Endothelial cell of umbilical vein (primary cell): ENCODE data around the gene EIF4E3. TPM values are rescaled to one million over a fixed set of nuclear protein-coding genes. Genes with fewer than 3 reads are reported as not detected.

ENCODE experiments used
- BruUV-seq: library from RNA; stranded (reverse); fragments of 400-500 nt; replicated peaks from 2 replicates; lab custom pipeline; 2021; lab: Mats Ljungman, UMichigan
- CTCF ChIA-PET: fragments of 300-600, 350-600 bp; sonication (Branson Sonifier 250); formaldehyde crosslinking; loops from one replicate; lab custom pipeline; 2021; ENCODE audit warnings: antibody characterized with exemption, inconsistent platforms; lab: Charles Lee
- POLR2A ChIA-PET: fragments of 300-600, 350-600 bp; sonication (Branson Sonifier 250); formaldehyde crosslinking; loops from one replicate; lab custom pipeline; 2021; ENCODE audit warnings: antibody characterized with exemption, inconsistent platforms; lab: Charles Lee
- DNase-seq: peaks from one replicate; pipeline ENCODE4 v3.0.0-alpha.2; 2011; ENCODE audit warnings: low read depth, low spot score
- FAIRE-seq: peaks from 2 replicates; lab custom pipeline; 2011; peaks lifted over from hg19 to GRCh38; lab: Jason Lieb, UNC
- H2AFZ ChIP-seq: 2 replicates; pipeline ENCODE4 v1.6.0; 2012; ENCODE audit warnings: low read depth, low read length, control low read depth, inconsistent platforms
- H3K27ac ChIP-seq: 2 replicates; pipeline ENCODE4 v1.5.1; 2011; ENCODE audit warnings: low read depth, mild to moderate bottlenecking, control low read depth, low read length, moderate library complexity; ENCODE audit not compliant: insufficient read depth
- H3K27me3 ChIP-seq, 2 experiments: 2 replicates each; pipeline versions ENCODE4 v1.6.0 to v1.6.1; 2011; ENCODE audit warnings: low read length in 2 of 2, mixed read lengths in 1 of 2; ENCODE audit not compliant: control insufficient read depth in 2 of 2, insufficient read depth in 2 of 2
- H3K36me3 ChIP-seq, 2 experiments: 2 replicates in 1 of 2; 3 replicates in 1 of 2; pipeline ENCODE4 v1.5.1; 2011; ENCODE audit warnings: low read length in 2 of 2, mild to moderate bottlenecking in 1 of 2, moderate library complexity in 1 of 2; ENCODE audit not compliant: control insufficient read depth in 2 of 2, insufficient read depth in 2 of 2; ENCODE audit errors: extremely low read depth in 1 of 2
- H3K4me1 ChIP-seq: 3 replicates; pipeline ENCODE4 v1.5.1; 2011; ENCODE audit warnings: mild to moderate bottlenecking, low read length; ENCODE audit not compliant: control insufficient read depth, insufficient read depth; ENCODE audit errors: extremely low read depth
- H3K4me2 ChIP-seq: 2 replicates; pipeline ENCODE4 v1.6.1; 2011; ENCODE audit warnings: low read length, control low read depth, mixed read lengths; ENCODE audit not compliant: insufficient read depth
- H3K4me3 ChIP-seq, 3 experiments: fragments of 200-600 bp in 1 of 3; sonication (generic), shearing (Covaris generic) in 1 of 3; replicated peaks in 1 of 3; 2 replicates each; pipeline ENCODE4 v1.5.1; 2011 to 2016; ENCODE audit warnings: control low read depth in 3 of 3, low read length in 3 of 3, mild to moderate bottlenecking in 2 of 3, inconsistent platforms in 1 of 3, low read depth in 1 of 3, moderate library complexity in 1 of 3; ENCODE audit not compliant: insufficient read depth in 1 of 3
- H3K79me2 ChIP-seq: 2 replicates; pipeline ENCODE4 v1.6.0; 2012; ENCODE audit warnings: low read length, inconsistent platforms; ENCODE audit not compliant: control insufficient read depth, insufficient read depth
- H3K9ac ChIP-seq: replicated peaks from 2 replicates; pipeline ENCODE3; 2011; ENCODE audit warnings: low read length, control low read depth; ENCODE audit not compliant: insufficient read depth; ENCODE audit errors: extremely low read depth
- H3K9me1 ChIP-seq: replicated peaks from 3 replicates; pipeline ENCODE4 v1.6.0; 2011; ENCODE audit warnings: mild to moderate bottlenecking, low read length; ENCODE audit not compliant: control insufficient read depth, insufficient read depth; ENCODE audit errors: extremely low read depth
- H3K9me3 ChIP-seq: replicated peaks from 2 replicates; pipeline ENCODE4 v1.5.1; 2012; ENCODE audit warnings: low read length, inconsistent platforms; ENCODE audit not compliant: control insufficient read depth, insufficient read depth
- H4K20me1 ChIP-seq: replicated peaks from 2 replicates; pipeline ENCODE3; 2011; ENCODE audit warnings: mild to moderate bottlenecking, low read length; ENCODE audit not compliant: control insufficient read depth, insufficient read depth; ENCODE audit errors: extremely low read depth
- EZH2 ChIP-seq: IDR thresholded peaks from 2 replicates; pipeline ENCODE4 v1.6.1; 2012; ENCODE audit warnings: borderline replicate concordance, low read depth, mild to moderate bottlenecking, moderate library complexity, low read length, inconsistent platforms; ENCODE audit not compliant: severe bottlenecking
- FOS ChIP-seq: IDR thresholded peaks from 2 replicates; pipeline ENCODE4 v1.6.1; 2011; ENCODE audit warnings: mild to moderate bottlenecking, low read length, moderate library complexity, borderline replicate concordance; ENCODE audit not compliant: insufficient read depth
- GATA2 ChIP-seq: IDR thresholded peaks from 2 replicates; pipeline ENCODE4 v1.7.0; 2011; ENCODE audit warnings: low read depth, mild to moderate bottlenecking, moderate library complexity, mixed read lengths, low read length; ENCODE audit not compliant: insufficient read length, insufficient read depth
- JUN ChIP-seq: IDR thresholded peaks from 2 replicates; pipeline ENCODE4 v1.6.1; 2011; ENCODE audit warnings: borderline replicate concordance, low read depth; ENCODE audit not compliant: insufficient read length, insufficient read depth
- MYC ChIP-seq: IDR thresholded peaks from one replicate; pipeline ENCODE4 v1.6.1; 2011; ENCODE audit warnings: mild to moderate bottlenecking, low read depth, low read length
- POLR2A ChIP-seq: IDR thresholded peaks from 2 replicates; pipeline ENCODE4 v1.6.1; 2012; ENCODE audit warnings: low read depth, mild to moderate bottlenecking, control low read depth, low read length
- POLR2AphosphoS5 ChIP-seq: IDR thresholded peaks from 2 replicates; pipeline ENCODE4 v1.6.1; 2012; ENCODE audit warnings: low read depth, mild to moderate bottlenecking, control low read depth, low read length, moderate library complexity; ENCODE audit not compliant: insufficient read depth
- dilution Hi-C: fragments of 300-500 bp; cut with MboI; formaldehyde crosslinking; loops from one replicate; pipeline ENCODE4 v1.15.0; 2019; ENCODE audit warnings: low sequenced_read_pairs; ENCODE audit not compliant: extremely low pct_ligation_motif_present
- intact Hi-C: fragments of 100-400 bp; cut with micrococcal nuclease; formaldehyde crosslinking; loops from one replicate; pipeline ENCODE4 v1.10.0; 2022
- polyA plus RNA-seq, 4 experiments: library from polyadenylated mRNA; depleted of rRNA in 3 of 4; stranded (reverse) in 3 of 4; unstranded in 1 of 4; fragments of >200 nt; gene quantifications; 2 replicates each; pipeline versions ENCODE4 v1.2.1 to v1.2.3, GENCODE V29; 2011 to 2012; ENCODE audit warnings: missing spikeins in 1 of 4
- total RNA-seq: library from RNA; stranded (reverse); gene quantifications from 2 replicates; pipeline ENCODE4 v1.2.3, GENCODE V29; 2021
- TF ChIP-seq, protein P1 (sequence below): IDR thresholded peaks from 2 replicates; pipeline ENCODE4 v1.6.1; 2011; ENCODE audit not compliant: insufficient read depth, insufficient read length
- TF ChIP-seq, protein P2 (sequence below), 2 donors: IDR thresholded peaks; 1 replicate in 1 of 2; 2 replicates in 1 of 2; pipeline ENCODE4 v1.5.1; 2011; ENCODE audit warnings: low read length in 2 of 2, mild to moderate bottlenecking in 2 of 2, moderate library complexity in 2 of 2, control low read depth in 1 of 2, inconsistent platforms in 1 of 2, low read depth in 1 of 2; ENCODE audit not compliant: insufficient read depth in 1 of 2; ENCODE audit errors: extremely low read depth in 1 of 2

Gene EIF4E3
- total and polyA plus RNA-seq, 2 donors (not counting 3 experiments of a cell fraction or from before 2014, with no cell fraction given), result 1.3 to 4.9 TPM

DNA sequence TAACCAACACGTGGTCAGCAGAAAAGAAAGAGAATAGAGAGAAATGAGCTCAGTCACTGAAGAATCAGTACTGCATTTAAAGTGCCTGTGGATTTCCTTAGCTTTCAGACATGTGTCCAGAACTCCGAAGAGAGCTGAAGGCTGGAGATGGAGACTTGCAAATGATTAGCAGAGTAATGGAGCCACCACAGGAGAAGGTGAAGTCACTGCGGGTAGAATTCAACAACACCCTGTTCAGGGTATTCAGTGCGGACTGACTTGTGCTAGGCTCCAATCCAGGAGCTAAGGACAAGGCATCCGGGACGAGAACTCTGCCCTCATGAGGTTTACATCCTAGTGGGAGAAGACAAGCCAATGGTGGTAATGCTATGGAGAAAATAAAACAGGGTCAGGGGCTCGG lies 4.2 kb downstream of the EIF4E3 start:
- TF ChIP-seq GATA2 (no peak), FOS (no peak), POLR2AphosphoS5 (no peak), MYC (no peak), POLR2A (no peak), JUN (no peak)
- TF ChIP-seq, protein P1, sequence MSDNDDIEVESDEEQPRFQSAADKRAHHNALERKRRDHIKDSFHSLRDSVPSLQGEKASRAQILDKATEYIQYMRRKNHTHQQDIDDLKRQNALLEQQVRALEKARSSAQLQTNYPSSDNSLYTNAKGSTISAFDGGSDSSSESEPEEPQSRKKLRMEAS, result no peak
- no peak overlapping the region for H3K9ac ChIP-seq
- H3K27ac ChIP-seq, result no peak overlapping the region
- H3K4me1 ChIP-seq, result peaks cover 5% of the 10 kb centered on the region
- no peaks in the 10 kb centered on the region for H4K20me1 ChIP-seq
- intact Hi-C loops, result loop anchor here (10.0 kb wide), 1 partner anchor 724 kb away; the partner anchor contains the start of gene RYBP
- dilution Hi-C loops, result no loop called here
- peaks cover 13 to 18% of the 10 kb centered on the region in 2 experiments for H3K27me3 ChIP-seq
- H3K4me3 ChIP-seq, result no peak overlapping the region
- no TSS peak for BruUV-seq
- no peak overlapping the region for H2AFZ ChIP-seq
- POLR2A ChIA-PET, result no interaction called here
- no peak overlapping the region for H3K4me2 ChIP-seq
- no peaks in the 10 kb centered on the region for H3K9me1 ChIP-seq
- H3K79me2 ChIP-seq, result no peaks in the 10 kb centered on the region
- CTCF ChIA-PET, result interaction anchor here (2.0 kb wide), 1 partner anchor 10 kb away, joined by 5 read pairs; no protein-coding TSS in a partner anchor
- H3K36me3 ChIP-seq, result no peaks in the 10 kb centered on the region
- FAIRE-seq (no peak), DNase-seq (no peak)
- H3K9me3 ChIP-seq, result no peaks in the 10 kb centered on the region

DNA sequence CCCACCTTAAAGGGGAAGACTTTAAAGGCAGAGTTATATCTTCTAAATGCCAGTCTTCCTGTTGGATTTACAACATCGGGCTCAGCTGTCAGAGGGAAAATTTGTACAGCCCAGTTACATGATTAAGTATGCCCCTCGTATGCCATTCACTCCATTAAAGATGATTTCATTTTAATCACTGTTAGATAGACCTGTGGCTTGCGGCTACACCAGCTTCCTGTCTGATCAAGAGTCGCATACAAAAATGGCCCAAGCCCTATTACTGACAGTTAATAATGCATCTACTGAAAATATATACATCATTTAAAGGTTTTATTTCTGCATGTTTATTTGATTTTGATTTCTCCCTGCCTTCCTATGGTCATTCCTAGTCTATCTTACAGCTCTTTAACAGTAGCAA lies 7.1 kb downstream of the EIF4E3 start:
- Histone ChIP-seq H3K36me3 (no peaks in the 10 kb centered on the region), H2AFZ (no peak overlapping the region), H3K79me2 (no peaks in the 10 kb centered on the region), H3K9ac (no peak overlapping the region), H3K4me3 (no peak overlapping the region), H3K4me2 (no peak overlapping the region), H3K9me1 (no peaks in the 10 kb centered on the region), H3K9me3 (no peaks in the 10 kb centered on the region), H4K20me1 (no peaks in the 10 kb centered on the region), H3K4me1 (no peaks in the 10 kb centered on the region), H3K27ac (no peak overlapping the region), H3K27me3 (peaks cover 2 to 13% of the 10 kb centered on the region in 2 experiments)
- intact Hi-C loops, result loop anchor here (10.0 kb wide), 1 partner anchor 1367 kb away; no protein-coding TSS in a partner anchor
- FAIRE-seq (no peak), DNase-seq (no peak)
- TF ChIP-seq GATA2 (no peak), MYC (no peak), EZH2 (no peak), JUN (no peak), POLR2A (no peak), POLR2AphosphoS5 (no peak), FOS (no peak)
- TF ChIP-seq, protein P1, result no peak
- TF ChIP-seq, protein P2, sequence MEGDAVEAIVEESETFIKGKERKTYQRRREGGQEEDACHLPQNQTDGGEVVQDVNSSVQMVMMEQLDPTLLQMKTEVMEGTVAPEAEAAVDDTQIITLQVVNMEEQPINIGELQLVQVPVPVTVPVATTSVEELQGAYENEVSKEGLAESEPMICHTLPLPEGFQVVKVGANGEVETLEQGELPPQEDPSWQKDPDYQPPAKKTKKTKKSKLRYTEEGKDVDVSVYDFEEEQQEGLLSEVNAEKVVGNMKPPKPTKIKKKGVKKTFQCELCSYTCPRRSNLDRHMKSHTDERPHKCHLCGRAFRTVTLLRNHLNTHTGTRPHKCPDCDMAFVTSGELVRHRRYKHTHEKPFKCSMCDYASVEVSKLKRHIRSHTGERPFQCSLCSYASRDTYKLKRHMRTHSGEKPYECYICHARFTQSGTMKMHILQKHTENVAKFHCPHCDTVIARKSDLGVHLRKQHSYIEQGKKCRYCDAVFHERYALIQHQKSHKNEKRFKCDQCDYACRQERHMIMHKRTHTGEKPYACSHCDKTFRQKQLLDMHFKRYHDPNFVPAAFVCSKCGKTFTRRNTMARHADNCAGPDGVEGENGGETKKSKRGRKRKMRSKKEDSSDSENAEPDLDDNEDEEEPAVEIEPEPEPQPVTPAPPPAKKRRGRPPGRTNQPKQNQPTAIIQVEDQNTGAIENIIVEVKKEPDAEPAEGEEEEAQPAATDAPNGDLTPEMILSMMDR (IDR thresholded peaks at IDR 0.05; ENCODE audit: extremely low read depth in 1 of 2, insufficient read depth in 1 of 2, low read depth in 1 of 2, low read length in 2 of 2), result no peak
- dilution Hi-C loops, result no loop called here
- CTCF ChIA-PET, result no interaction called here
- no TSS peak for BruUV-seq
- POLR2A ChIA-PET, result no interaction called here
